ENCODE measurements around the gene MAP3K6.

DNA sequence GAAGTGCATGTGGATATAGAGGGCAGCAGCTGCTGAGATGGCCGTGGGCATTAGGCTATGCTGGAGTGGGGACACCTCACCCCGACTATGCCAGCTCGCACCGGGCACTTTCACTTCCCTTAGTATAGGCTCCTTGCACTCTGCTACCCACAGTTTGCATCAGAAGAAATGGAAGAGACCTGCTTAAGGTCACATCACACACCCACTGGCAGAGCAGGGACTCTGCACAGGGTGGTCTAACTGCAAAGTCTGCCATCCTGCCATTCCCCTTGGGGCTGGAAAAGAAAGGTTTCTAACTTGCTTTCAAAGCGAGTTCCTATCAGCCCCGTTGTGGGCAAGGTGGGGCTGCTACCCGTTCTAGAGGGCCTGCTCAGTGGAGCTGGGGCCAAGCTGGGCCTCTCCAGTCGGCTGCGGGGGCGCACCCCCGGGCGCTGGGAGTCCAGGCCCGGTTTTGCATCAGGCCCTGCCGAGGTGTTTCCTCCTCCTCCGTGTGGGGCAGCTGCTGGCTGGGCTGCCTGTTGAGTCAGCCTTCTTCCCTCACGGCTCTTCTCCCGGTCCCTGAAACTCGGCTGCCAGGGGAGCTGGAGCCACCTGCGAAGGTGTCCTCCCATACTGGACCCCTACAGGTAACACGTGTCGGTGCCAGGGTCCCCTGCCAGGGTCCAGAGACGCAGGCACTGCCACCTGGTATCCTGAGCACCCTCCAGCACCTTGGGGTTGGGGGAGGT, 25.1 kb downstream of the MAP3K6 start, which contains the start of gene SYTL1:
- TF ChIP-seq, protein P1, sequence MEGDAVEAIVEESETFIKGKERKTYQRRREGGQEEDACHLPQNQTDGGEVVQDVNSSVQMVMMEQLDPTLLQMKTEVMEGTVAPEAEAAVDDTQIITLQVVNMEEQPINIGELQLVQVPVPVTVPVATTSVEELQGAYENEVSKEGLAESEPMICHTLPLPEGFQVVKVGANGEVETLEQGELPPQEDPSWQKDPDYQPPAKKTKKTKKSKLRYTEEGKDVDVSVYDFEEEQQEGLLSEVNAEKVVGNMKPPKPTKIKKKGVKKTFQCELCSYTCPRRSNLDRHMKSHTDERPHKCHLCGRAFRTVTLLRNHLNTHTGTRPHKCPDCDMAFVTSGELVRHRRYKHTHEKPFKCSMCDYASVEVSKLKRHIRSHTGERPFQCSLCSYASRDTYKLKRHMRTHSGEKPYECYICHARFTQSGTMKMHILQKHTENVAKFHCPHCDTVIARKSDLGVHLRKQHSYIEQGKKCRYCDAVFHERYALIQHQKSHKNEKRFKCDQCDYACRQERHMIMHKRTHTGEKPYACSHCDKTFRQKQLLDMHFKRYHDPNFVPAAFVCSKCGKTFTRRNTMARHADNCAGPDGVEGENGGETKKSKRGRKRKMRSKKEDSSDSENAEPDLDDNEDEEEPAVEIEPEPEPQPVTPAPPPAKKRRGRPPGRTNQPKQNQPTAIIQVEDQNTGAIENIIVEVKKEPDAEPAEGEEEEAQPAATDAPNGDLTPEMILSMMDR (IDR thresholded peaks at IDR 0.05; ENCODE audit: low read depth, low read length, missing input control) = no peak
- TF ChIP-seq YY1 (IDR thresholded peaks at IDR 0.05) = no peak
- TF ChIP-seq, protein P2, sequence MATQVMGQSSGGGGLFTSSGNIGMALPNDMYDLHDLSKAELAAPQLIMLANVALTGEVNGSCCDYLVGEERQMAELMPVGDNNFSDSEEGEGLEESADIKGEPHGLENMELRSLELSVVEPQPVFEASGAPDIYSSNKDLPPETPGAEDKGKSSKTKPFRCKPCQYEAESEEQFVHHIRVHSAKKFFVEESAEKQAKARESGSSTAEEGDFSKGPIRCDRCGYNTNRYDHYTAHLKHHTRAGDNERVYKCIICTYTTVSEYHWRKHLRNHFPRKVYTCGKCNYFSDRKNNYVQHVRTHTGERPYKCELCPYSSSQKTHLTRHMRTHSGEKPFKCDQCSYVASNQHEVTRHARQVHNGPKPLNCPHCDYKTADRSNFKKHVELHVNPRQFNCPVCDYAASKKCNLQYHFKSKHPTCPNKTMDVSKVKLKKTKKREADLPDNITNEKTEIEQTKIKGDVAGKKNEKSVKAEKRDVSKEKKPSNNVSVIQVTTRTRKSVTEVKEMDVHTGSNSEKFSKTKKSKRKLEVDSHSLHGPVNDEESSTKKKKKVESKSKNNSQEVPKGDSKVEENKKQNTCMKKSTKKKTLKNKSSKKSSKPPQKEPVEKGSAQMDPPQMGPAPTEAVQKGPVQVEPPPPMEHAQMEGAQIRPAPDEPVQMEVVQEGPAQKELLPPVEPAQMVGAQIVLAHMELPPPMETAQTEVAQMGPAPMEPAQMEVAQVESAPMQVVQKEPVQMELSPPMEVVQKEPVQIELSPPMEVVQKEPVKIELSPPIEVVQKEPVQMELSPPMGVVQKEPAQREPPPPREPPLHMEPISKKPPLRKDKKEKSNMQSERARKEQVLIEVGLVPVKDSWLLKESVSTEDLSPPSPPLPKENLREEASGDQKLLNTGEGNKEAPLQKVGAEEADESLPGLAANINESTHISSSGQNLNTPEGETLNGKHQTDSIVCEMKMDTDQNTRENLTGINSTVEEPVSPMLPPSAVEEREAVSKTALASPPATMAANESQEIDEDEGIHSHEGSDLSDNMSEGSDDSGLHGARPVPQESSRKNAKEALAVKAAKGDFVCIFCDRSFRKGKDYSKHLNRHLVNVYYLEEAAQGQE (IDR thresholded peaks at IDR 0.05) = no peak

Data from liver (tissue), 2 donors.